H1 (cell line): Measurements from ENCODE around the gene NCAPD2. TPM values are rescaled to one million over a fixed set of nuclear protein-coding genes. Genes with fewer than 3 reads are reported as not detected.

Experiments
- CTCF ChIA-PET: fragments of 300-600 bp; sonication (Branson Sonifier 250); formaldehyde crosslinking; loops from one replicate; lab custom pipeline; 2021; ENCODE audit not compliant: partially characterized antibody; lab: Charles Lee
- POLR2A ChIA-PET: fragments of 300-600 bp; sonication (Branson Sonifier 250); formaldehyde crosslinking; loops from one replicate; lab custom pipeline; 2021; ENCODE audit warnings: inconsistent platforms; ENCODE audit not compliant: partially characterized antibody; lab: Charles Lee
- DNase-seq, 2 experiments: peaks; one replicate each; pipeline versions ENCODE4 v3.0.0 to v3.0.0-alpha.2; 2010 to 2022; ENCODE audit warnings: low spot score in 2 of 2, low read depth in 1 of 2, mixed read lengths in 1 of 2
- FAIRE-seq: peaks from 2 replicates; lab custom pipeline; 2011; peaks lifted over from hg19 to GRCh38; lab: Jason Lieb, UNC
- H2AFZ ChIP-seq: 2 replicates; pipeline ENCODE4 v1.8.1; 2012; ENCODE audit warnings: low read length, inconsistent platforms
- H2AK5ac ChIP-seq: 2 replicates; pipeline ENCODE4 v1.6.1; 2013; ENCODE audit warnings: low read depth, low read length
- H2BK120ac ChIP-seq: replicated peaks from 2 replicates; pipeline ENCODE3; 2013; ENCODE audit warnings: low read depth, low read length, inconsistent platforms
- H2BK12ac ChIP-seq: 2 replicates; pipeline ENCODE4 v1.6.1; 2013; ENCODE audit warnings: low read depth, low read length
- H2BK15ac ChIP-seq: 2 replicates; pipeline ENCODE4 v1.6.1; 2013; ENCODE audit warnings: low read length
- H2BK20ac ChIP-seq: 2 replicates; pipeline ENCODE4 v1.6.1; 2013; ENCODE audit warnings: low read length
- H2BK5ac ChIP-seq: 2 replicates; pipeline ENCODE4 v1.6.1; 2013; ENCODE audit warnings: low read depth, low read length
- H3K14ac ChIP-seq: 2 replicates; pipeline ENCODE4 v1.6.1; 2013; ENCODE audit warnings: inconsistent platforms; ENCODE audit not compliant: insufficient read length
- H3K18ac ChIP-seq: 2 replicates; pipeline ENCODE4 v1.6.1; 2013; ENCODE audit warnings: low read length; ENCODE audit errors: extremely low read depth
- H3K23ac ChIP-seq: 2 replicates; pipeline ENCODE4 v1.6.1; 2013; ENCODE audit warnings: inconsistent platforms; ENCODE audit not compliant: insufficient read length
- H3K23me2 ChIP-seq: 2 replicates; pipeline ENCODE4 v1.6.1; 2013; ENCODE audit warnings: low read depth, low read length
- H3K27ac ChIP-seq: 2 replicates; pipeline ENCODE4 v1.6.1; 2011; ENCODE audit warnings: low read depth, low read length, inconsistent platforms
- H3K27me3 ChIP-seq, 4 experiments: replicated peaks in 1 of 4; 1 replicate in 1 of 4; 2 replicates in 3 of 4; pipeline versions ENCODE4 v1.6.1 to v1.8.1; 2011 to 2013; ENCODE audit warnings: low read length in 3 of 4, mild to moderate bottlenecking in 3 of 4, inconsistent platforms in 2 of 4, mixed read lengths in 2 of 4, moderate library complexity in 1 of 4; ENCODE audit not compliant: control insufficient read depth in 3 of 4, insufficient read depth in 3 of 4; ENCODE audit errors: extremely low read depth in 1 of 4
- H3K36me3 ChIP-seq, 4 experiments: 2 replicates each; pipeline versions ENCODE4 v1.6.1 to v1.8.1; 2011 to 2013; ENCODE audit warnings: mild to moderate bottlenecking in 4 of 4, low read length in 3 of 4, moderate library complexity in 2 of 4, control low read depth in 1 of 4, inconsistent platforms in 1 of 4; ENCODE audit not compliant: insufficient read depth in 4 of 4, control insufficient read depth in 2 of 4
- H3K4ac ChIP-seq: replicated peaks from 2 replicates; pipeline ENCODE3; 2013; ENCODE audit warnings: low read length, low read depth, mixed read lengths, inconsistent platforms; ENCODE audit not compliant: insufficient read length
- H3K4me1 ChIP-seq, 4 experiments: replicated peaks in 1 of 4; 1 replicate in 1 of 4; 2 replicates in 3 of 4; pipeline versions ENCODE4 v1.6.1 to v1.8.1; 2011 to 2013; ENCODE audit warnings: low read length in 3 of 4, inconsistent platforms in 2 of 4, mixed read lengths in 1 of 4; ENCODE audit not compliant: insufficient read depth in 4 of 4, control insufficient read depth in 3 of 4
- H3K4me2 ChIP-seq, 2 experiments: 2 replicates each; pipeline versions ENCODE4 v1.6.1 to v1.8.1; 2011 to 2013; ENCODE audit warnings: low read depth in 2 of 2, low read length in 2 of 2, control low read depth in 1 of 2, inconsistent platforms in 1 of 2, mild to moderate bottlenecking in 1 of 2; ENCODE audit not compliant: insufficient read depth in 1 of 2
- H3K4me3 ChIP-seq, 4 experiments: fragments of 200-600, 300-600 bp in 1 of 4; sonication (generic), shearing (Covaris generic), sonication (Bioruptor Twin) in 1 of 4; 2 replicates each; pipeline versions ENCODE4 v1.5.1 to v1.8.1; 2011 to 2016; ENCODE audit warnings: low read length in 4 of 4, low read depth in 3 of 4, control low read depth in 2 of 4, inconsistent platforms in 2 of 4, mild to moderate bottlenecking in 2 of 4, mixed read lengths in 1 of 4, moderate library complexity in 1 of 4; ENCODE audit not compliant: insufficient read depth in 2 of 4; ENCODE audit errors: extremely low read depth in 1 of 4
- H3K56ac ChIP-seq: replicated peaks from 2 replicates; pipeline ENCODE3; 2013; ENCODE audit warnings: low read depth, mild to moderate bottlenecking, mixed read lengths, low read length, inconsistent platforms; ENCODE audit not compliant: insufficient read length
- H3K79me1 ChIP-seq: 2 replicates; pipeline ENCODE4 v1.6.1; 2013; ENCODE audit warnings: low read depth, low read length, control low read depth
- H3K79me2 ChIP-seq, 2 experiments: 2 replicates each; pipeline versions ENCODE4 v1.6.1 to v1.8.1; 2012 to 2013; ENCODE audit warnings: low read length in 2 of 2, mild to moderate bottlenecking in 2 of 2, inconsistent platforms in 1 of 2; ENCODE audit not compliant: insufficient read depth in 2 of 2, control insufficient read depth in 1 of 2
- H3K9ac ChIP-seq, 4 experiments: replicated peaks in 1 of 4; 1 replicate in 1 of 4; 2 replicates in 3 of 4; pipeline versions ENCODE4 v1.6.1 to v1.8.1; 2011 to 2013; ENCODE audit warnings: low read depth in 3 of 4, low read length in 3 of 4, control low read depth in 2 of 4, mild to moderate bottlenecking in 2 of 4, moderate library complexity in 2 of 4, inconsistent platforms in 1 of 4; ENCODE audit errors: extremely low read depth in 1 of 4
- H3K9me3 ChIP-seq, 2 experiments: 2 replicates each; pipeline versions ENCODE4 v1.6.1 to v1.8.1; 2012 to 2013; ENCODE audit warnings: mild to moderate bottlenecking in 2 of 2, moderate library complexity in 2 of 2, control low read depth in 1 of 2, inconsistent platforms in 1 of 2, low read depth in 1 of 2, low read length in 1 of 2, mixed read lengths in 1 of 2; ENCODE audit not compliant: insufficient read depth in 2 of 2
- H4K20me1 ChIP-seq, 2 experiments: replicated peaks in 1 of 2; 2 replicates each; pipeline versions ENCODE3 to v1.8.1; 2011 to 2013; ENCODE audit warnings: inconsistent platforms in 2 of 2, low read length in 2 of 2, mild to moderate bottlenecking in 1 of 2; ENCODE audit not compliant: insufficient read depth in 2 of 2, control insufficient read depth in 1 of 2
- H4K5ac ChIP-seq: 2 replicates; pipeline ENCODE4 v1.6.1; 2013; ENCODE audit warnings: low read length, low read depth, mixed read lengths, inconsistent platforms; ENCODE audit not compliant: insufficient read length
- H4K8ac ChIP-seq: 2 replicates; pipeline ENCODE4 v1.8.0; 2013; ENCODE audit warnings: mild to moderate bottlenecking, moderate library complexity, low read length, inconsistent platforms; ENCODE audit not compliant: insufficient read depth; ENCODE audit errors: extremely low read depth
- H4K91ac ChIP-seq: replicated peaks from 2 replicates; pipeline ENCODE3; 2013; ENCODE audit warnings: low read length, mixed read lengths, inconsistent platforms; ENCODE audit not compliant: insufficient read length
- ATF3 ChIP-seq: IDR thresholded peaks from 2 replicates; pipeline ENCODE4 v1.6.1; 2011; ENCODE audit warnings: low read depth, mild to moderate bottlenecking, low read length; ENCODE audit not compliant: insufficient read depth
- CREB1 ChIP-seq: IDR thresholded peaks from 2 replicates; pipeline ENCODE4 v1.6.1; 2012; ENCODE audit warnings: inconsistent platforms
- POLR2AphosphoS5 ChIP-seq: IDR thresholded peaks from 2 replicates; pipeline ENCODE4 v1.6.1; 2011; ENCODE audit warnings: low read depth, low read length
- SIN3A ChIP-seq, 2 experiments: IDR thresholded peaks in 1 of 2; conservative IDR thresholded peaks in 1 of 2; 2 replicates each; pipeline ENCODE4 v1.6.1; 2011 to 2012; ENCODE audit warnings: low read length in 2 of 2, improper control_type of control experiment in 1 of 2, low read depth in 1 of 2, mild to moderate bottlenecking in 1 of 2
- TBP ChIP-seq: IDR thresholded peaks from 2 replicates; pipeline ENCODE4 v1.6.1; 2011; ENCODE audit warnings: low read depth, low read length, improper control_type of control experiment
- ZNF274 ChIP-seq: IDR thresholded peaks from 2 replicates; pipeline ENCODE4 v1.7.0; 2012; ENCODE audit warnings: low read length, borderline replicate concordance; ENCODE audit errors: extremely low read depth
- WGBS, 2 experiments: shearing (Covaris generic) in 1 of 2; methylation state at CpG; one replicate each; pipeline versions ENCODE4 v1.1.6 to v1.1.7; 2013 to 2015; ENCODE audit warnings: low lambda C conversion rate in 2 of 2, mixed read lengths in 2 of 2, inconsistent platforms in 1 of 2, low coverage in 1 of 2, missing lambda C conversion rate in 1 of 2; ENCODE audit not compliant: insufficient replicate concordance in 2 of 2, insufficient coverage in 1 of 2, insufficient read length in 1 of 2; ENCODE audit errors: extremely low coverage in 1 of 2, missing lambda C conversion rate in 1 of 2; 5-methylcytosine and 5-hydroxymethylcytosine counted together
- polyA plus RNA-seq, 7 experiments: library from polyadenylated mRNA; depleted of rRNA in 3 of 7; stranded (reverse) in 5 of 7; unstranded in 2 of 7; fragments of >200 nt in 5 of 7; fragments of 200-250 nt in 2 of 7; gene quantifications; 1 replicate in 5 of 7; 2 replicates in 1 of 7; 4 replicates in 1 of 7; pipeline versions ENCODE4 v1.2.1 to v1.2.3, GENCODE V29; 2011 to 2013; ENCODE audit warnings: missing spikeins in 2 of 7, mixed read lengths in 2 of 7
- total RNA-seq: library from RNA; stranded (reverse); fragmentation: NEBNext Ultra II Directional; extraction: Animal tissue kit (Norgen Biotek cat#: 25700); gene quantifications from 2 replicates; pipeline ENCODE4 v1.2.1, GENCODE V29; 2021

NCAPD2 gene
- total and polyA plus RNA-seq, 2 of the 8 experiments (the other 6 are each of a cell fraction or from before 2014, with no cell fraction given): 55.8 to 132 TPM

- Histone ChIP-seq H4K91ac (no peak overlapping the region), H3K9me3 (no peaks in the 10 kb centered on the region), H3K23ac (no peak overlapping the region), H4K5ac (no peak overlapping the region), H3K79me2 (peaks cover 3 to 21% of the 10 kb centered on the region in 2 experiments; a peak in 3 of 4 replicates), H3K9ac (no peak overlapping the region), H3K27me3 (no peaks in the 10 kb centered on the region), H3K18ac (no peak overlapping the region), H2BK120ac (no peak overlapping the region), H3K36me3 (peaks cover 23 to 39% (median 30%) of the 10 kb centered on the region in 4 experiments), H2BK20ac (no peak overlapping the region), H2AFZ (no peak overlapping the region), H3K4me1 (peaks cover 0 to 12% (median 10%) of the 10 kb centered on the region in 4 experiments; a peak in 5 of 7 replicates), H2AK5ac (no peak overlapping the region), H3K4me3 (no peak overlapping the region), H3K79me1 (no peaks in the 10 kb centered on the region; the same call in 1 of the 2 replicates), H3K27ac (no peak overlapping the region), H2BK12ac (no peak overlapping the region), H3K14ac (no peak overlapping the region), H3K4me2 (no peak overlapping the region; a peak in 1 of 4 replicates), H3K56ac (no peak overlapping the region), H2BK15ac (no peak overlapping the region), H3K4ac (no peak overlapping the region), H4K8ac (no peak overlapping the region), H4K20me1 (peaks cover 10 to 23% of the 10 kb centered on the region in 2 experiments), H2BK5ac (no peak overlapping the region), H3K23me2 (peaks cover 5% of the 10 kb centered on the region; the same call in 1 of the 2 replicates)
- WGBS, 2 experiments: 88% methylated on average over 5 of the region's 5 CpGs; no CpG with 5 or more reads in 1 of the 2 experiments
- ChIA-PET CTCF (interaction anchor here (0.8 to 24.9 kb wide), 16 partner anchors 8 to 214 kb away, joined by 3 to 462 read pairs (median 4); partner anchors contain the start of genes ACRBP, IFFO1, MLF2 and NOP2), POLR2A (interaction anchor here (0.7 to 11.4 kb wide), 33 partner anchors 13 to 333 kb away, joined by 3 to 665 read pairs (median 5); partner anchors contain the start of genes IFFO1, MRPL51, NCAPD2 and NOP2)
- FAIRE-seq (no peak), DNase-seq (no peak)
- TF ChIP-seq ZNF274: no peak
- peak; percentile 66; the same call in 1 of the 2 replicates for TF ChIP-seq POLR2AphosphoS5
- TF ChIP-seq CREB1: no peak
- TF ChIP-seq ATF3: no peak
- peak in 1 of 2 experiments; percentile 68; a peak in 1 of 4 replicates for TF ChIP-seq SIN3A (conservative IDR thresholded peaks at IDR 0.05 in 1 of 2, IDR thresholded peaks at IDR 0.05 in 1 of 2; ENCODE audit: low read depth in 1 of 2, low read length in 2 of 2)
- TF ChIP-seq TBP: no peak
Measured at GRCh38 chr12:6539314-6539682, 45.4 kb downstream of the NCAPD2 start.
